Measurements from ENCODE around the gene MTX1.
"Not testable (repeated sequence)": the region's sequence is repeated elsewhere in the genome, so short reads cannot be mapped to it uniquely, and the experiment has no call there.

MTX1 gene

GRCh38 chr1:155228096-155228427 lies 19.6 kb downstream of the MTX1 start:
- DNase-seq (ENCODE audit: low spot score): no peak
- no peak for TF ChIP-seq CTCF (IDR thresholded peaks at IDR 0.05; ENCODE audit: poor library complexity, severe bottlenecking)
- no peaks in the 10 kb centered on the region for H3K9me3 ChIP-seq (ENCODE audit: severe bottlenecking)
- H3K36me3 ChIP-seq (ENCODE audit: low read depth): no peaks in the 10 kb centered on the region; the same call in 1 of the 2 replicates
- ATAC-seq (ENCODE audit: low read depth): no peak
- peak overlapping the region; percentile 45 for H3K4me3 ChIP-seq (ENCODE audit: severe bottlenecking)
- peaks cover 19% of the 10 kb centered on the region for H3K4me1 ChIP-seq (ENCODE audit: insufficient read depth, poor library complexity, severe bottlenecking)
- H3K27me3 ChIP-seq (ENCODE audit: insufficient read depth, poor library complexity, severe bottlenecking): no peaks in the 10 kb centered on the region
- peak overlapping the region; percentile 73 for H3K27ac ChIP-seq (ENCODE audit: poor library complexity, severe bottlenecking)

GRCh38 chr1:155231302-155231701 lies 22.8 kb downstream of the MTX1 start:
- H3K36me3 ChIP-seq (ENCODE audit: low read depth); H3K4me1 ChIP-seq (ENCODE audit: insufficient read depth, poor library complexity, severe bottlenecking); H3K27ac ChIP-seq (ENCODE audit: poor library complexity, severe bottlenecking); H3K9me3 ChIP-seq (ENCODE audit: severe bottlenecking); DNase-seq (ENCODE audit: low spot score); H3K27me3 ChIP-seq (ENCODE audit: insufficient read depth, poor library complexity, severe bottlenecking); ATAC-seq (ENCODE audit: low read depth); H3K4me3 ChIP-seq (ENCODE audit: severe bottlenecking): not testable (repeated sequence)

- not testable (repeated sequence) for H3K4me3 ChIP-seq (ENCODE audit: severe bottlenecking); H3K4me1 ChIP-seq (ENCODE audit: insufficient read depth, poor library complexity, severe bottlenecking); H3K9me3 ChIP-seq (ENCODE audit: severe bottlenecking); H3K27ac ChIP-seq (ENCODE audit: poor library complexity, severe bottlenecking); ATAC-seq (ENCODE audit: low read depth); DNase-seq (ENCODE audit: low spot score); H3K36me3 ChIP-seq (ENCODE audit: low read depth); H3K27me3 ChIP-seq (ENCODE audit: insufficient read depth, poor library complexity, severe bottlenecking)
Measured at GRCh38 chr1:155232001-155232978, 23.8 kb downstream of the MTX1 start.

GRCh38 chr1:155233502-155233901 lies 25.0 kb downstream of the MTX1 start:
- H3K9me3 ChIP-seq (ENCODE audit: severe bottlenecking); ATAC-seq (ENCODE audit: low read depth); H3K36me3 ChIP-seq (ENCODE audit: low read depth); H3K27me3 ChIP-seq (ENCODE audit: insufficient read depth, poor library complexity, severe bottlenecking); H3K4me3 ChIP-seq (ENCODE audit: severe bottlenecking); DNase-seq (ENCODE audit: low spot score); H3K4me1 ChIP-seq (ENCODE audit: insufficient read depth, poor library complexity, severe bottlenecking); H3K27ac ChIP-seq (ENCODE audit: poor library complexity, severe bottlenecking): not testable (repeated sequence)

GRCh38 chr1:155235375-155235774 lies 26.9 kb downstream of the MTX1 start:
- H3K4me1 ChIP-seq (ENCODE audit: insufficient read depth, poor library complexity, severe bottlenecking); ATAC-seq (ENCODE audit: low read depth); H3K27me3 ChIP-seq (ENCODE audit: insufficient read depth, poor library complexity, severe bottlenecking); DNase-seq (ENCODE audit: low spot score); H3K27ac ChIP-seq (ENCODE audit: poor library complexity, severe bottlenecking); H3K9me3 ChIP-seq (ENCODE audit: severe bottlenecking); H3K4me3 ChIP-seq (ENCODE audit: severe bottlenecking); H3K36me3 ChIP-seq (ENCODE audit: low read depth): not testable (repeated sequence)

GRCh38 chr1:155236451-155236850 lies 28.0 kb downstream of the MTX1 start:
- Histone ChIP-seq H3K27me3 (ENCODE audit: insufficient read depth, poor library complexity, severe bottlenecking) (no peaks in the 10 kb centered on the region), H3K4me3 (ENCODE audit: severe bottlenecking) (no peak overlapping the region), H3K4me1 (ENCODE audit: insufficient read depth, poor library complexity, severe bottlenecking) (peaks cover 5% of the 10 kb centered on the region), H3K9me3 (ENCODE audit: severe bottlenecking) (no peaks in the 10 kb centered on the region), H3K36me3 (ENCODE audit: low read depth) (0 out of 2 replicates have a peak, but pooled peaks cover 5% of the 10 kb centered on the region), H3K27ac (ENCODE audit: poor library complexity, severe bottlenecking) (no peak overlapping the region)
- no peak for ATAC-seq (ENCODE audit: low read depth)
- TF ChIP-seq CTCF (IDR thresholded peaks at IDR 0.05; ENCODE audit: poor library complexity, severe bottlenecking): no peak
- no peak for DNase-seq (ENCODE audit: low spot score)
